Lung (tissue), 12 donors: ENCODE data around the gene GABRB2. TPM values are rescaled to one million over a fixed set of nuclear protein-coding genes. Genes with fewer than 3 reads are reported as not detected.

Experiments used
- ATAC-seq: fragments of 200-7000 bp; cut with Tn5 transposase; one replicate; pipeline ENCODE4 v1.9.1; 2020; ENCODE audit warnings: moderate number of reproducible peaks; ENCODE audit not compliant: insufficient read depth, low FRiP score
- DNase-seq, 3 donors: peaks; one replicate each; pipeline ENCODE4 v3.0.0-alpha.2; 2013 to 2017
- H3K27ac ChIP-seq, 2 donors: one replicate each; pipeline ENCODE4 v1.5.1; 2013; ENCODE audit warnings: mild to moderate bottlenecking in 2 of 2, moderate library complexity in 2 of 2, control low read depth in 1 of 2, inconsistent platforms in 1 of 2, low read depth in 1 of 2, low read length in 1 of 2
- H3K27me3 ChIP-seq, 3 donors: one replicate each; pipeline ENCODE4 v1.5.1; 2013; ENCODE audit warnings: low read length in 2 of 3; ENCODE audit not compliant: control insufficient read depth in 3 of 3, insufficient read depth in 3 of 3
- H3K36me3 ChIP-seq, 4 donors: one replicate each; pipeline ENCODE4 v1.5.1; 2013; ENCODE audit warnings: low read length in 4 of 4, mild to moderate bottlenecking in 1 of 4, moderate library complexity in 1 of 4; ENCODE audit not compliant: control insufficient read depth in 4 of 4, insufficient read depth in 4 of 4
- H3K4me1 ChIP-seq, 5 donors: one replicate each; pipeline ENCODE4 v1.5.1; 2013; ENCODE audit warnings: low read length in 5 of 5, mild to moderate bottlenecking in 2 of 5, moderate library complexity in 1 of 5; ENCODE audit not compliant: control insufficient read depth in 5 of 5, insufficient read depth in 5 of 5
- H3K4me3 ChIP-seq: one replicate; pipeline ENCODE4 v1.5.1; 2013; ENCODE audit warnings: mild to moderate bottlenecking, control low read depth, moderate library complexity
- H3K9ac ChIP-seq, 2 donors: one replicate each; pipeline ENCODE4 v1.5.1; 2013; ENCODE audit warnings: low read length in 2 of 2, control low read depth in 1 of 2; ENCODE audit not compliant: insufficient read depth in 1 of 2
- H3K9me3 ChIP-seq, 4 donors: one replicate each; pipeline ENCODE4 v1.5.1; 2013; ENCODE audit warnings: low read length in 3 of 4, mild to moderate bottlenecking in 1 of 4, moderate library complexity in 1 of 4; ENCODE audit not compliant: control insufficient read depth in 4 of 4, insufficient read depth in 3 of 4
- CTCF ChIP-seq: IDR thresholded peaks from 2 replicates; pipeline ENCODE4 v1.5.1; 2012; ENCODE audit warnings: mild to moderate bottlenecking; ENCODE audit errors: control extremely low read depth, extremely low read depth
- WGBS, 2 donors: extraction: QIAGEN DNeasy Blood & Tissue Kit; methylation state at CpG; one replicate each; pipeline ENCODE4 v1.1.7; 2013; 5-methylcytosine and 5-hydroxymethylcytosine counted together
- polyA plus RNA-seq, 2 donors: library from polyadenylated mRNA; stranded (reverse); fragments of 200-250 nt; gene quantifications; one replicate each; pipeline ENCODE4 v1.2.1, GENCODE V29; 2013
- total RNA-seq, 2 donors: library from RNA; depleted of rRNA in 1 of 2; stranded (reverse); fragments of >200 nt in 1 of 2; gene quantifications; one replicate each; pipeline ENCODE4 v1.2.1, GENCODE V29; 2014 to 2021
- donor health status: control.
- donor health status: control.
- donor health status: Bipolar disorder and iron deficiency.
- donor health status: healthy.
- donor health status: DM: yes; HTN: yes; CAD: no.

The GABRB2 gene
- total and polyA plus RNA-seq, 4 donors: 0.28 to 6.8 (median 0.86) TPM

- Histone ChIP-seq H3K4me3 (no peak overlapping the region), H3K9ac (no peak overlapping the region), H3K27me3 (peaks cover 0 to under 1% (median 0%) of the 10 kb centered on the region in 3 donors), H3K27ac (no peak overlapping the region), H3K9me3 (peaks cover 0 to 3% (median 0%) of the 10 kb centered on the region in 4 donors), H3K4me1 (no peaks in the 10 kb centered on the region), H3K36me3 (no peaks in the 10 kb centered on the region)
- no peak for DNase-seq
- no peak for TF ChIP-seq CTCF
- no peak for ATAC-seq
- 55 to 65% methylated on average over 1 of the region's 1 CpG for WGBS, 2 donors
Observed at GRCh38 chr5:161539016-161539415, 7.5 kb downstream of the GABRB2 start.

- DNase-seq (no peak), ATAC-seq (no peak)
- Histone ChIP-seq H3K27ac (no peak overlapping the region), H3K4me1 (no peaks in the 10 kb centered on the region), H3K9me3 (no peaks in the 10 kb centered on the region), H3K27me3 (no peaks in the 10 kb centered on the region), H3K36me3 (no peaks in the 10 kb centered on the region), H3K4me3 (no peak overlapping the region), H3K9ac (no peak overlapping the region)
- TF ChIP-seq CTCF: no peak
- 79 to 84% methylated on average over 2 of the region's 2 CpGs for WGBS, 2 donors
Observed at GRCh38 chr5:161535762-161536161, 10.8 kb downstream of the GABRB2 start.

- TF ChIP-seq CTCF: no peak
- Histone ChIP-seq H3K27me3 (no peaks in the 10 kb centered on the region), H3K36me3 (no peaks in the 10 kb centered on the region), H3K9me3 (no peaks in the 10 kb centered on the region), H3K4me1 (no peaks in the 10 kb centered on the region), H3K27ac (no peak overlapping the region), H3K9ac (no peak overlapping the region), H3K4me3 (no peak overlapping the region)
- WGBS, 2 donors: 40 to 43% methylated on average over 2 of the region's 2 CpGs
- no peak for ATAC-seq
- no peak for DNase-seq
Observed at GRCh38 chr5:161530700-161531099, 15.8 kb downstream of the GABRB2 start.

- Histone ChIP-seq H3K36me3 (no peaks in the 10 kb centered on the region), H3K27ac (no peak overlapping the region), H3K27me3 (no peaks in the 10 kb centered on the region), H3K9ac (no peak overlapping the region), H3K4me3 (no peak overlapping the region), H3K9me3 (no peaks in the 10 kb centered on the region), H3K4me1 (no peaks in the 10 kb centered on the region)
- TF ChIP-seq CTCF: no peak
- peak in 2 of 3 donors; percentile 1 to 62 for DNase-seq
- 73 to 93% methylated on average over 1 of the region's 1 CpG for WGBS, 2 donors
- ATAC-seq: no peak
Observed at GRCh38 chr5:161513942-161514341, 32.6 kb downstream of the GABRB2 start.
